PC-3 (cell line): ENCODE data around the gene BTBD2. TPM values are rescaled to one million over a fixed set of nuclear protein-coding genes. Genes with fewer than 3 reads are reported as not detected.

ENCODE experiments used
- ATAC-seq: fragments of 200-7000 bp; cut with Tn5 transposase; 2 replicates; pipeline ENCODE4 v1.9.1; 2020; ENCODE audit warnings: mild to moderate bottlenecking, moderate library complexity
- BruUV-seq: library from RNA; stranded (reverse); fragments of 400-500 nt; replicated peaks from 2 replicates; lab custom pipeline; 2021; lab: Mats Ljungman, UMichigan
- CTCF ChIA-PET: fragments of 300-600 bp; sonication (Branson Sonifier 250); formaldehyde crosslinking; loops from one replicate; lab custom pipeline; 2022; ENCODE audit warnings: antibody characterized with exemption; lab: Charles Lee
- POLR2A ChIA-PET: fragments of 300-600 bp; sonication (Branson Sonifier 250); formaldehyde crosslinking; loops from one replicate; lab custom pipeline; 2022; ENCODE audit warnings: antibody characterized with exemption; ENCODE audit not compliant: unreplicated experiment; lab: Charles Lee
- DNase-seq: peaks from one replicate; pipeline ENCODE4 v3.0.0-alpha.2; 2015
- H2AFZ ChIP-seq: fragments of 300-600 bp; sonication (generic); 2 replicates; pipeline ENCODE4 v1.6.0; 2016; ENCODE audit warnings: antibody characterized with exemption, low read length
- H3F3A ChIP-seq: fragments of 300-600 bp; sonication (generic); one replicate; pipeline ENCODE4 v1.6.0; 2017; ENCODE audit warnings: antibody characterized with exemption, low read length, control low read depth, mild to moderate bottlenecking; ENCODE audit not compliant: unreplicated experiment
- H3K27ac ChIP-seq: fragments of 300-600 bp; sonication (generic); 2 replicates; pipeline ENCODE4 v1.5.1; 2016; ENCODE audit warnings: mild to moderate bottlenecking, low read length
- H3K27me3 ChIP-seq: fragments of 300-600 bp; sonication (generic); 2 replicates; pipeline ENCODE4 v1.6.1; 2016; ENCODE audit warnings: low read length, mixed read lengths
- H3K36me3 ChIP-seq: fragments of 300-600 bp; sonication (generic); 2 replicates; pipeline ENCODE4 v1.6.1; 2016; ENCODE audit warnings: low read depth, mixed run types, low read length, mixed read lengths
- H3K4me1 ChIP-seq: fragments of 300-600 bp; sonication (generic); 2 replicates; pipeline ENCODE4 v1.5.1; 2016; ENCODE audit warnings: low read length; ENCODE audit not compliant: insufficient read depth
- H3K4me2 ChIP-seq: fragments of 300-600 bp; sonication (generic); 2 replicates; pipeline ENCODE4 v1.6.0; 2016; ENCODE audit warnings: low read length
- H3K4me3 ChIP-seq: fragments of 300-600 bp; sonication (generic); 2 replicates; pipeline ENCODE4 v1.5.1; 2016; ENCODE audit warnings: mild to moderate bottlenecking, low read length, mixed read lengths
- H3K79me2 ChIP-seq: fragments of 300-600 bp; sonication (generic); 2 replicates; pipeline ENCODE4 v1.6.1; 2017; ENCODE audit warnings: low read length, mixed read lengths
- H3K9ac ChIP-seq: fragments of 300-600 bp; sonication (generic); 2 replicates; pipeline ENCODE4 v1.6.0; 2016; ENCODE audit warnings: mild to moderate bottlenecking, low read length
- H3K9me2 ChIP-seq: fragments of 300-600 bp; sonication (generic); replicated peaks from 2 replicates; pipeline ENCODE4 v1.6.1; 2016; ENCODE audit warnings: mixed run types, low read length, mixed read lengths
- H3K9me3 ChIP-seq: fragments of 300-600 bp; sonication (generic); 2 replicates; pipeline ENCODE4 v1.6.1; 2016; ENCODE audit warnings: low read length, mixed read lengths
- H4K20me1 ChIP-seq: fragments of 300-600 bp; sonication (generic); 2 replicates; pipeline ENCODE4 v1.6.1; 2016; ENCODE audit warnings: low read length, mixed read lengths
- EZH2 ChIP-seq: fragments of 300-600 bp; sonication (generic); IDR thresholded peaks from one replicate; pipeline ENCODE4 v1.6.1; 2017; ENCODE audit warnings: antibody characterized with exemption, mild to moderate bottlenecking, low read length; ENCODE audit not compliant: unreplicated experiment
- EZH2phosphoT487 ChIP-seq: fragments of 300-600 bp; sonication (generic); IDR thresholded peaks from 2 replicates; pipeline ENCODE4 v1.6.1; 2018; ENCODE audit warnings: mild to moderate bottlenecking, antibody characterized with exemption, low read length, borderline replicate concordance
- intact Hi-C: fragments of 100-400 bp; cut with micrococcal nuclease; formaldehyde crosslinking; loops from 2 replicates; pipeline ENCODE4 v1.9.0; 2023
- total RNA-seq: library from RNA; depleted of rRNA; stranded (reverse); fragments of >200 nt; gene quantifications from 2 replicates; pipeline ENCODE4 v1.2.3, GENCODE V29; 2014
- TF ChIP-seq, protein P1 (sequence below): fragments of 300-600 bp; sonication (generic); conservative IDR thresholded peaks from 2 replicates; pipeline ENCODE4 v1.5.1; 2017; ENCODE audit warnings: antibody characterized with exemption, low read depth, mild to moderate bottlenecking, low read length

BTBD2 gene
- total RNA-seq, 1 experiment from 2014 or later: 72.0 TPM

DNA sequence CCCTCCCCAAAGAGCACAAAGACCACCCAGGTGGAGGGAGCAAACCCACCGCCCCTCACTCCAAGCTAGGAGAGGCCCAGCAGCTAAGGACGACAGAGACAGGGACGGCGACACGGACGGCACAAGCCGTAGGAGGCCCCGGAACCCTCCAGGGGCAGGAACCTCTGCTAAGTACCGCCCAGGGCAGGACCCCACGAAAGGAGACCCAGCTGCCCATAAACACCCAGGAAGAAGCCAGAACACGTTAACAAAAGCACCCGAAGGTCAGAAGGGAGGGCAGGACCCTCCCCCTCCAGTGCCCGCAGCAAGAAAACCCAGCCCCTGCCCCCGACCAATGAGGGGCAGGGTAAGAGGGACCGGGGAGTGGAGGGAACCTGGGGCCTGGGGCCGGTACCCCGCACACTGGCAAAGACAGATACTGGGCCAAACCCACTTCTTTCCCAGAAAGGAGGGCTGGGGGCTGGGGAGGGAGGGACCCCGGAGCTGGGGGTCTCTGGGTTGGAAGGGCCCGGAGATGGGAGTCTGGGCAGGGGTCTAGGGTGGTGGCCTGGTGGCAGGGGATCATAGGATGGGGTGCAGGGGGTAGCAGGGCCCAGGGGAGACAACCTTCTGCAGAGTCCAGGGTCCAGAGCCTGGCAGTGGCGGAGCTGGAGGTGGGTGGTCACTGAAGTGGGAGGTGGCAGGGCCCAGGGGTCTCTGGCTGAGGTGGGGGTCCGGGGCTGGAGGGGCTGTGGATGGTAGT lies 2.4 kb downstream of the BTBD2 start:
- Histone ChIP-seq H3F3A (no peaks in the 10 kb centered on the region), H2AFZ (no peak overlapping the region), H3K9me2 (no peaks in the 10 kb centered on the region), H3K9ac (no peak overlapping the region), H4K20me1 (no peaks in the 10 kb centered on the region), H3K27me3 (no peaks in the 10 kb centered on the region), H3K4me1 (peaks cover 3% of the 10 kb centered on the region; the same call in 1 of the 2 replicates), H3K27ac (no peak overlapping the region), H3K79me2 (peaks cover 35% of the 10 kb centered on the region), H3K4me3 (no peak overlapping the region), H3K9me3 (no peaks in the 10 kb centered on the region), H3K36me3 (no peaks in the 10 kb centered on the region), H3K4me2 (no peak overlapping the region)
- ATAC-seq: no peak
- POLR2A ChIA-PET: no interaction called here
- CTCF ChIA-PET: no interaction called here
- TF ChIP-seq, protein P1, sequence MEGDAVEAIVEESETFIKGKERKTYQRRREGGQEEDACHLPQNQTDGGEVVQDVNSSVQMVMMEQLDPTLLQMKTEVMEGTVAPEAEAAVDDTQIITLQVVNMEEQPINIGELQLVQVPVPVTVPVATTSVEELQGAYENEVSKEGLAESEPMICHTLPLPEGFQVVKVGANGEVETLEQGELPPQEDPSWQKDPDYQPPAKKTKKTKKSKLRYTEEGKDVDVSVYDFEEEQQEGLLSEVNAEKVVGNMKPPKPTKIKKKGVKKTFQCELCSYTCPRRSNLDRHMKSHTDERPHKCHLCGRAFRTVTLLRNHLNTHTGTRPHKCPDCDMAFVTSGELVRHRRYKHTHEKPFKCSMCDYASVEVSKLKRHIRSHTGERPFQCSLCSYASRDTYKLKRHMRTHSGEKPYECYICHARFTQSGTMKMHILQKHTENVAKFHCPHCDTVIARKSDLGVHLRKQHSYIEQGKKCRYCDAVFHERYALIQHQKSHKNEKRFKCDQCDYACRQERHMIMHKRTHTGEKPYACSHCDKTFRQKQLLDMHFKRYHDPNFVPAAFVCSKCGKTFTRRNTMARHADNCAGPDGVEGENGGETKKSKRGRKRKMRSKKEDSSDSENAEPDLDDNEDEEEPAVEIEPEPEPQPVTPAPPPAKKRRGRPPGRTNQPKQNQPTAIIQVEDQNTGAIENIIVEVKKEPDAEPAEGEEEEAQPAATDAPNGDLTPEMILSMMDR: no peak
- TF ChIP-seq EZH2 (no peak), EZH2phosphoT487 (no peak)
- DNase-seq: no peak
- BruUV-seq: no TSS peak
- intact Hi-C loops: no loop called here

DNA sequence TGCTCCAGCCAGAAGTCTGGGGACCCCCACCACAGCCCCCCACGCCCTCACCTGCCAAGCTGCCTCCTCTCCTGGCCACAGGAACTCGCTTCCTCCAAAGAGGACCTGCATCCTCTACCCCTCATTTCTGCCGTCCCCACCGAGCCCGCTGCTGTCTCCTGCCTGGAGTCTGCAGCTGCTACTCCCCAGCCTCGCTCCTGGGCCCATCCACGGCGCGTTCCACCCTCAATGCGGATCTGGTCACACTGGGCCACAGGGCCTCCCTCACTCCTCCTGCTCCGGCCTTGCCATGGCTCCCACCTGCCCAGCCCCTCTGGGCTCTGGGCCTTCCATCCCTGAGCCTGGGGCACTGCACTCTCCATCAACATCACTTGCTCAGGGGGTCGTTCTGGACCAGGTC lies 4.3 kb downstream of the BTBD2 start:
- ChIA-PET POLR2A (no interaction called here), CTCF (no interaction called here)
- no peaks in the 10 kb centered on the region for H3K9me3 ChIP-seq
- H3K79me2 ChIP-seq: peaks cover 39% of the 10 kb centered on the region
- no peak overlapping the region for H3K4me2 ChIP-seq
- DNase-seq (no peak), ATAC-seq (no peak)
- intact Hi-C loops: no loop called here
- H3K9ac ChIP-seq: no peak overlapping the region
- no peaks in the 10 kb centered on the region for H4K20me1 ChIP-seq
- no peaks in the 10 kb centered on the region for H3K9me2 ChIP-seq
- H3K27ac ChIP-seq: no peak overlapping the region
- BruUV-seq: no TSS peak
- no peak overlapping the region for H2AFZ ChIP-seq
- H3F3A ChIP-seq: no peaks in the 10 kb centered on the region
- H3K4me1 ChIP-seq: peaks cover under 1% of the 10 kb centered on the region; the same call in 1 of the 2 replicates
- H3K36me3 ChIP-seq: no peaks in the 10 kb centered on the region
- H3K27me3 ChIP-seq: no peaks in the 10 kb centered on the region
- TF ChIP-seq EZH2: no peak
- no peak for TF ChIP-seq EZH2phosphoT487
- TF ChIP-seq, protein P1: no peak
- H3K4me3 ChIP-seq: no peak overlapping the region

DNA sequence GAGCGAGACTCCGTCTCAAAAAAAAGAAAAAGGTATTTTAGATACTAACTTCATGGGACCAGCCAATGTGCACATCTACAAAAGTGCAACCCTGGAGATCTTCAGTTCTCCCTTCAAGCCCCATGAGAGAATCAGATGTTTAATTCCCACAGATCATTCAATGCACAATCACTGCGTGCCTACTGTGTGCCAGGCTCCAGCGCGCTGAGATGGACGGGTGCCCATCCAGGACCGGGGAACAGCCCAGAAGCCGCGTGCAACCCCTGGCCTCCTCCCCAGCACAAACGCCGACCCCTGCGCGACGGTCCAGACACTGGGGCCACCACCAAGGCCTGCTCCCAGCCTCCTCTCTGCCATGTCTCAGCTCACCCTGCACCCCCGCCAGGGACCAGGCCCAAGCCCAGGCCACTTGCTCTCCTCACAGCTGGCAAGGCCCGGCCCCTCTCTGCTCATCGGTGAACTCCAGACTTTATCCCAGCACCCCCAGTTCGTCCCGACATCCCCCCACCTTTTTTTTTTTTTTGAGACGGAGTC lies 5.3 kb downstream of the BTBD2 start:
- Histone ChIP-seq H3K9me2 (no peaks in the 10 kb centered on the region), H3K4me3 (no peak overlapping the region), H3K27me3 (no peaks in the 10 kb centered on the region), H3K79me2 (peaks cover 39% of the 10 kb centered on the region), H3K4me2 (no peak overlapping the region), H3K9ac (no peak overlapping the region), H3K9me3 (no peaks in the 10 kb centered on the region), H4K20me1 (no peaks in the 10 kb centered on the region), H2AFZ (no peak overlapping the region), H3F3A (no peaks in the 10 kb centered on the region), H3K36me3 (no peaks in the 10 kb centered on the region), H3K4me1 (no peaks in the 10 kb centered on the region), H3K27ac (no peak overlapping the region)
- TF ChIP-seq EZH2 (no peak), EZH2phosphoT487 (no peak)
- TF ChIP-seq, protein P1: no peak
- no TSS peak for BruUV-seq
- ChIA-PET POLR2A (no interaction called here), CTCF (no interaction called here)
- DNase-seq: no peak
- intact Hi-C loops: no loop called here
- no peak for ATAC-seq
